ENCODE measurements around the gene MC4R.

The MC4R gene

DNA sequence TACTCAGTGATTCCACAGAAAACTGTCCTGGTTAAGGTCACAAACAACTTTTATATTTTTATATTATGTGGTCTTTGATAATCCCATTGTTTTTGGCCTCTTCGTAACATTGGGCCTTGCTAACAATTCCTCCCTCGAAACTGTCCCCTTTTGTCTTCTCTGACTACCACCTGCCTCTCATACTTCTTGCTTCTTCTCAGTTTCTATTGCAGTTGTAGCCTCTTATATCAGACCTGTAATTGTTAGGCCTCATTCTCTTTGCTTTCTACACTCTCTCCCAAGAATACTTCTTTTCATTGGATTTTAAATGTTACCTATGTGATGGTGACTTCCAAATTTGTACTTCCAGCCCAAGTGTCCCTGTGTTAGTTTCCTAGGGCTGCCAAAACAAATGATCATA lies 44.7 kb downstream of the MC4R start:
- no peak for DNase-seq (ENCODE audit: low read depth in 2 of 2)

DNA sequence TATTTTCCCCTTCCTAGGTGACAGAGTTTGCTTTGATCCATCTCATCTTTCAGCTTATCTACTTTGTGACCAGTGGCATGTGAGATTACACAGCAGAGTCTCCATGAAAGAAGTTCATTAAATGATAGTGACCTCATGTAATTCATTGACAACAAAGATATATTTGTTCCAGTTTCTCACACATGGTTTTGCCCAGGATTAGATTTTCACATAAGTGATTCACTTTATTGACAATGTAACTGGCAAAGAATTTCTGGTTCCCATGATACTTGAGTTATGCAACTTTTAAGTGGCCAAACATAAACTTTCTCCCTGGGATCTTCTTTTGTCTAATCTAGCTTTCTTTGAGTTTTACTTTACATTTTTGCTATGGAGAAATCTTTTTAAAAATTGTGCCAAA lies 50.0 kb downstream of the MC4R start:
- DNase-seq (ENCODE audit: low read depth in 2 of 2): no peak
